HG03460 (cell line): ENCODE results near the gene STRA6.
"Not testable (repeated sequence)": the region's sequence is repeated elsewhere in the genome, so short reads cannot be mapped to it uniquely, and the experiment has no call there.

Experiments
- ATAC-seq: cut with Tn5 transposase; IDR thresholded peaks from one replicate; pipeline ENCODE4 v1.9.1; 2021; ENCODE audit not compliant: unreplicated experiment

The STRA6 gene

DNA sequence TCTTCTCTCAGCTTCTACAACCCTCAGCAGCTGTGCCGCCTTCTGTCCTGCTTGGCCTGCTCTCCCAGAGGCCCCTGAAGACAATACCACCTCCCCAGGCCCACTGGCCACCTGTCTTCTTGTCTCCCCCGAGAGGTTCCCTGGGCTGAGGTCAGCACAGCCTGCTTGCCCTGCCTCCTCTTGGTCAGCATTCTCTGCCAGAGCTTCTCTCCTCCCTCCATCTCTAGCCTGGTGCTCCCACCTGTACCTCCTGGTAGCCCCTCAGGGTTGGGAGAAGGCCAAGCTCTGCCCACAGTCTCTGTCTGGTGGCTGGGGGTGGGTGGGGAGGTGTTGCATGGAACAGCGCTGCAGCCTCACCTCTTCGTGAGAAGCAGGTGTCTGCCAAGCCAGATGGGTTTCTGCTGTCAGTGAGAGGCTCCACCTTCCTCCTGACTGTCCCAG is 34.7 kb downstream of the STRA6 start:
- ATAC-seq = no peak

DNA sequence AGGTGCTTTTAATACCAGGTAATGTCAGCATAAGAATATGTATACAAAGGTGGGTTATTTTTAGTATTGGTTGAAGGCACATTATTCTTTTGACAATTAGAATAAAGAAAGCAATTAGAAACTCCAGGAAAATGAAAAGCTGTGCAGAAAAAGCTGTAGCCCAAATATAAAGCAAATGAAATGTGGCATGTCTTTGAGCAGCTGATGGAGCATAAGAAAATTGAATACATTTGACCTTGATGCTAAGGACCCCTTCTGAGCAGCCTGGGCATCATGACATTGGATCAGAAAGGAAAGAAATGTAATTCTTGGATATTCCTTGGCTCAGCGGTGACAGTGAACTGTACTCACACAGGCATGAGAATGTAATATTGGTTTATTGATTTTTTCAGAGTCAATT is 37.1 kb downstream of the STRA6 start:
- no peak for ATAC-seq

DNA sequence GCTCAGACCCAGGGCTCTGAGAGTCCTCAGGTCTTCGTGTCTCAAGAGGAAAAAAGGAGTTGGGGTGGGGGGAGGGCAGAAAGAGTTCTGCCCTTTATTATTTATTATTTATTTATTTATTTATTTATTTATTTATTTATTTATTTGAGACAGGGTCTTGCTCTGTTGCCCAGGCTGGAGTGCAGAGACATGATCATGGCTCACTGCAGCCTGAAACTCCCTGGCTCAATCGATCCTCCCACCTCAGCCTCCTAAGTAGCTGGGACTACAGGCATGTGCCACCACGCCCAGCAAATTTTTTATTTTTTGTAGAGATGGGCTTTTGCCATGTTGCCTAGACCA is 40.4 kb downstream of the STRA6 start:
- not testable (repeated sequence) for ATAC-seq

DNA sequence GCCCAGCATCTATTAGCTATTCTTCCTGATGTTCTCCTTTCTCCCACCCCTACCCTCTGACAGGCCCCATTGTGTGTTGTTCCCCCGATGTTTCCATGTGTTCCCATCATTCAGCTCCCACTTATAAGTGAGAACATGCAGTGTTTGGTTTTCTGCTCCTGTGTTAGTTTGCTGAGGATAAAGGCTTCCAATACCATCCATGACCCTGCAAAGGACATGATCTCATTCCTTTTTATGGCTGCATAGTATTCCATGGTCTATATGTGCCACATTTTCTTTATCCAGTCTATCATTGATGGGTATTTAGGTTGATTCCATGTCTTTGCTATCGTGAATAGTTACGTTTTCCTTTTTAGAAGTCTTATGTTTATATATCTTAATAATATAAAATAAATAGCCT is 42.2 kb downstream of the STRA6 start:
- not testable (repeated sequence) for ATAC-seq

DNA sequence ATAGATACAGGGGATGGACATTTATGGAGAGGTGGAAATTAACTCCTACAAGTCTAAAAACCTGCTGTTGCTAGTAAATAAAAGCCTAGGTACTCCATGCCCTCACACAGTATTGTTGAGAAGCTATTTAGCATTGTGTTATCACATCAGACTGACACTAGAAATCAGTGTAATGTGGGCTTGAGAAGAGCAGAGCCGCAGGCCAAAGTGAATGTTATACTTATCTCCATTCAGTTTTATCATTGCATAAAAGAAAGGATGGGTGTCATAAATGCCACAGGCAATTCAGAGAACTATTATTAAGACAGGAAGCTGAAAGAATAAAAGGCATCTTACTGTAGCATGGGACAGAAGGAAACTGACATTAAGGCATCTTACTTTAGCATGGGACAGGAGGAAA is 42.8 kb downstream of the STRA6 start:
- no peak for ATAC-seq

DNA sequence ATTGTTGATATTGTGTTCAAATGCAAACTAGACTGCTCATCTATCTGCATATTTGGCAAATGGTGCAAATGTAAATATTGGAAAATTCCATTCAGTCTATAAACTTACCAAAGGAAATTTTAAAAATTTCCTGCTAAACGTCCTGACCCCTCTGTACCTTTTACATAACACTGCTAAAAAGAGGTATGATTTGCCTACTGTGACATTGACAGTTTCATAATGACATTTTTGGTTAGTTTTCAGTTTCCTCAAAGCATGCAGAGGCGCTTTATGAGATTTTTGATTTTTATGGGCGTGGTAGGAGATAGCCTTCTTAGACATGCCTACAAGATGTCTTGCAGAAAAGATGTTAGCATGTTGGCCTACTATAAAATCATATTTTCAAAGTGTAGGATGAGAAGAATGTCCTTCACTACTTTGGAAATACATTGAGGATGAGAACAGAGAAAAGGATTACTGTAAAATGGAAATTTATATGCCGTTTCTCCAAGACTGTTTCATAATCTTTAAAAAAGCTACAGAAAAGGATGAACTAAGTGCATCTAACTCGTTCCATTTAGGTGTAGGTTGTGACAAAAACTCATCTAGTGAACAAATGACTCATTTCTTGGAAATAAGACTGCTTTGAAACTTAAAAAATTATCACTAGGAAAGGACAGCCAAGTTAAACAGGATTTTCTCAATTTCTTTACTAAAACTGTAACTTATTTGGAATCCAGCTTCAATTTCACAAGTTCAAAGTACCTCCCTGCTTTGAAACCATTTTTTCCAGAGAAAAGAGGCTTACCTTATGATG is 43.5 kb downstream of the STRA6 start:
- no peak for ATAC-seq

DNA sequence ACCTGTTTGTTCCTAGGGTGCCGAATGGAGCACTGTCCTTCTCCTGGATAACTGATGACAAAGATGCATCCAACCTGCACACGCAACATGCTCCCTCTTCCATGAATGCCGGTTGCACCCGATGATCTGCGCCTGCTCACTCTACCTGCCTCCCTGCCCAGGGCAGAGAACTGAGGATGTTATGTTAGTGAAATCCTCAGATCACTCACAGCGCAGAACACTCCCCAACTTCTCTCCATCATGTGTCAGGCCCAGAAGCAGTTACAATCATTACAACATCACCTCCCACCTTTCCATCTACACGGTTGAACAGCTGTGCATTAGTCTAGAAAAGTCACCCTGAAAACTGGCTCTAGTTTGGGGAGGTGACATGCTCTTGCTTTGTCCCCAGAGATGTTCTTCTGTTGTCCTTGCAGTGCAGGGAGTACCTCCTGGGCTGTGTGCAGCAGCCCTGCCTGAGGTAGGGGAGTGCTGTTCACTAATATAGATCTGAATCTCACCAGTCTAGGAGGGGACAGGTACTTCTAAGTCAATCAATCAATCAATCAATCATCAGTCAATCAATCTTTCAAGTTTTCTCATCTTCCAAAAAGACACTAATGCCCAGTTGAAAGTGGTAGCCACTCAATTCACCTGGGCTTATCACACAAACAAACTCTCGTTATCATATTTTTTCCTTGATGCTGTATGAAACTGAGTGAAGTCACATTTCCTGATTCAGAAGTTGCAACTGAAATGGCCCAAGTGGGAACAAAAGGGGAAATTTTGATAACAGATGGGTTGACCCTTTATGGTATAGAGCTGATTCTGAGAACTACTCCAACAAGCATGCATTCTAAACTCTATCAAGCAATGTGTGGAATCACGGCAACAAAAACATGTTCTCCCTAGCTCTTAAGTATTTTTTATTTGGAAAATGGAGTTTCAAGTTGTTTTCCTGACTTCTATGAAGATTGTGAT is 44.4 kb downstream of the STRA6 start:
- no peak for ATAC-seq

DNA sequence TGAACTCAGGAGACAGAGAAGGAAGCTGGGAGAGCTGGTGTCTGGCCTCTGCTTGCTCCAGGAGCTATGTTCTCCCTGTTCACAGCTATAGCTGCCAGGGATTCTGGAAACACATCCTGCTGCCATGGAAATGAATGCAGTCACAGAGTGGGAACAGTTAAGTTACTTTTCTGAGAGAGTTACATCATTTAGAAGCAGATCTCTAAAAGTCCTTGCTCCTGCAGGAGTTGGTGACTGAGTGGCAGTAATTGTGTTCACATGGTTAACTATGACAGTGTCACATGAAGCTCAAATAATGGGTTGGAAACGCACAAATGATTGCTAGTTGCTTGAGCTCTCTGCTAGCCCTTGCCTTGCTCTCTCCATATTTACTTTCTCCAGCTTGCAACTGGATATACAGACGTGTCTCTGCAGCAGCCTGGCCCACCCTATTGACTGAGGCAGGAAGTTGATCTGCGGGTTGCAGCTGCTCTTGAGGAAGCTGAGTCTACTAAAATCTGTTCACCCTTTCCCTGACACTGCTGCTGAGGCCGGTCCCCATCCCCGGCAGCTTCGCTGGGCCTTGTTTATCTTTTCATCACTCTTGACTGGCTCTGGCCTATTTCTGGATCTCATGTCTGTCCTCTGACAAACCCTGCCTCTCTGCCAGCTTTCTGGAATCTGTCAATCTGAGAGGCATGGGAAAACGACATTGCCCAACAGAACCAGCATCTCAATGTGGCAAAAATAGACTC is 45.7 kb downstream of the STRA6 start:
- ATAC-seq = no peak

DNA sequence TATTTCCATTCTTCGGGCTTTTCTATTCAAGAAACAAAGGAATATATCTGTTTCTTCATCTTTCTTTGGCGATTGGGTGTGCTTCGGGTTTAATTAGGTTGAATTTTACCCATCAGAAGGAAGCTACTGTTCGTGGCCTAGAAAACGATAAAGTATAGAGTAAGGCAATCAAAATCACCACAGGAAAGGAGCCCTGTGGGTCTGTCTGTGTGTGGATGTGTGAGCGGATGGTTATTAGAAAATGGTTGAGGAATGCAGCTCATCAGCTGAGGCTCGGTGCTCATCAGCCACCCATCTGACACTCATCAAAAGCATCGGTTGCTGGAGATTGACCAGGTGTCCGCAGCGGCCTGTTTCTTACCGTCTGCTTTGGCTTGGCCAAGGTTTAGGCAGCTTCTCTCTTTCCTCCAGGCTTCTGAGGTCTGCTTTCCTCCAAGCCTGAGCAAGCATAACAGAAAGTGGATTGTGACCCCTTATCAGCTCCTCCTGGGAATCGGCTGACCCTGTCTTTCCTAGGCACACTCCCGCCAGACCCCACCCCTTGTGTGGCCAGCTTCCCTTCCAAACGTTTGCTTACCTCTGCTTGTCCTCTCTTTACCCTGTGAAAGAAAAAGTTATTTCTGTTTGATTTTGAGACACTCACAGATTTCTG is 46.7 kb downstream of the STRA6 start:
- no peak for ATAC-seq

DNA sequence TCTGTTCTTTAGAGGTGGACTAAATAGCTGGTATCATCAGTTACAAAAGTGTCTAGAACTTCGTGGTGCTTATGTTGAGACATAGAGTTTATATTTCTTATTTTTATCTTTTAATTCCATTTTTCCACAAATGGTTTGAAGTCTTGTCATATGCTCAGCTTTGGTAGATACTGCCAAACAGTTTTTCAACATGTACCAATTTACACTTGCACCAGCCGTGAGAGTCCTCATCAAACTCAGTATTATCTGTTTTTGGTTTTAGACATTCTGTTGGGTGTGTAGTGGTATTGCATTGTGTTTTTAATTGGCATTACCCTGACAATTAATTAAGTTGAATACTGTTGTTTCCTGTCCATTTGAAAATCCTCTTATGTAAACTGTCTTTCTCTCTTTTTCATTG is 55.5 kb downstream of the STRA6 start:
- no peak for ATAC-seq

DNA sequence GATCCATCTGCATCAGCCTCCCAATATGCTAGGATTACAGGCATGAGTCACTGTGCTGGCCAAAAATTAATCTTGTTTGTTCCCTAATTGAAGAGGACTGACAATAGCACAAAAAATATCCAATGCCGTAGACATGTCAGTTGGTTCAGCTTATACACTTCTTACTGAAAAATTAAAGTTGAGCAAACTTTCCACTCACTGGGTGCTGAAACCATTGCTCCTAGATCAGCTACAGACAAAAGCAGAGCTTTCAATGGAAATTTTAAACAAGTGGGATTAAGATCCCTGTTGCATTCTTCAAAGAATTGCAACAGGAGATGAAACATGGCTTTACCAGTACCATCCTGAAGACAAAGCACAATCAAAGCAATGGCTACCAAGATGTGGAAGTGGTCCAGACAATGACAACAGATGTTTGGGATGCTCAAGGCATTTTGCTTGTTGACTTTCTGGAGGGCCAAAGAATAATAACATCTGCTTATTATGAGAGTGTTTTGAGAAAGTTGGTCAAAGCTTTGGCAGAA is 56.2 kb downstream of the STRA6 start:
- no peak for ATAC-seq

DNA sequence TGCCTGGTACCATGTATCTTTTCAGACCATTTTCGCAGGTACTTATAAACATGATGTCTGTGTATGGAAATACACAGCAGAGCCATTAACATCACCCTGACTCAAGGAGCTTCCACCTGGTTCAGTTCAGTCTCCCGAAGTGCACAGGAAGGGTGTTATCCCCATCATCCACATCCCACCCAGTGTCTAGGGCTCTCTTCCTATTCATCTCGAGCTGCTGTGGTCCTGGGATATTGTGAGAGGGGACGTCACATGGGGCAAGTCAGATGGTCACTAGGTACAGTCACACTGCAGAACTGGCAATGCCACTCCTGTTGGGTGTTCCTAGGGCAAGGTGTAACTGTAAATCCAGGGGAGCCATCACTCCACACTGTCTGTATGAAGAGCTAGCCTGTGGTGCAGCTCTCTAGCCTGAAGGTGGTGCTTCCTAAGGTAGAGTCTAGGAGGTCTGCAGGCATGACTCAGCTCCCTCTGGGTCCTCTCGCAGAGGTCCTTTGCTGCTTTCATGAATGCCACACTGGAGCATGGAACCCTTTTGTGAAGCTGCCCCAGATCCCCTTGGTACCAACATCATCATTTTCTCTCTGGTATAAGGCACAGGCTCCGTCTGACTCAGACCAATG is 58.3 kb downstream of the STRA6 start:
- no peak for ATAC-seq

DNA sequence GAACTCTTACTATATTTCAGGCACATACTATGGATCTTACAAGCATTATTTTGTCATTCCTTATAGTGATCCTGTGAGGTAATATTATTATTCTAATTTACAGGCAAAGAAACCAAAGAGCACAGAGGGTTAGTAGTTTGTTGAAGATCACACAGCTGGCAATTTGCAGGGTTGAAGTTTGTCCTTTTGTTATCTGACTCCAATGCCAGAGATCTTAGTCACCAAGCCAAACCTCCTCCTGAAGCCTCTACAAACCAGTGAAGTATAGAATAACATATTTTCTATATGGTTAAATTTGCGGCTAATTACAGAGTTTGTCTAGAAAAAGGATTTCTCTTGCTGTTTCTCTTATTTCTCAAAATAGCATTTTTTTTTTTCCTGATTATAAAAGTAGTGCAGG is 61.0 kb downstream of the STRA6 start:
- ATAC-seq = no peak

DNA sequence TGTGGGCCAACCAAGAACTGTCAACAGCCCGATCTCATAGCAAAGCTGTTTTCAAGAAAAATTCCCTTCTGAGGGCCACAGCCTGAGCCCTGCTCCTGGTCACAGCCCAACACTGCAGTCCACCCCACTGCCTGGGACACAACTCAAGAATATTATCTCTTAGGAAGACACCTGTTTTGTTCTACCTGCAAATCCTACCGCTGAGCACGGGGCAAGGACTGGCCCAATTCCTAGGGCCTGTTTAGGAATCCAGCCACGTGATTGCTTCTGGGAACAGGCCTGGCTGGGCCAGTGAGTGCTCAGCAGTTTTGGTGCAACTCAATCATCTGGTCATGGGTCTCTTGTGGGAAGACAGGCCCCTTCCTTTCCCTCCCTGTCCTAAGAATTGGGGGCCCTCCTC is 63.9 kb downstream of the STRA6 start:
- ATAC-seq = no peak

DNA sequence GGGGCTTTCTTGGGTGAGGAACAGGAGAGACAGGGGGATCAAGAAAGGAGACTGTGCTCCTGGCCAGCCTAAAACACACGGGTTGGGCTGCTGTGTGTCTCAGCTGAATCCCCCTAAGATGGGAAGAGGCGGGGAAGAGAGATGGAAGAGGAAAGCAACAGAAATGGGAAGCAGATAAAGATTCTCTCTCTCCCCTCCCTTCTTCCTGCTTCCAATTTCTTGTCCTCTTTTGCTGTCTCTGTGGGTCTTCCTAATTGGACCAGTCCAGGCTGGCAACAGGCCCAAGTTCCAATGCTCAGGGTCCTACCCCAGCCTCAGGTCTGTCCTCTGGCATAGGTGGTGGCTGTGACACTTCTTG is 65.1 kb downstream of the STRA6 start:
- no peak for ATAC-seq

DNA sequence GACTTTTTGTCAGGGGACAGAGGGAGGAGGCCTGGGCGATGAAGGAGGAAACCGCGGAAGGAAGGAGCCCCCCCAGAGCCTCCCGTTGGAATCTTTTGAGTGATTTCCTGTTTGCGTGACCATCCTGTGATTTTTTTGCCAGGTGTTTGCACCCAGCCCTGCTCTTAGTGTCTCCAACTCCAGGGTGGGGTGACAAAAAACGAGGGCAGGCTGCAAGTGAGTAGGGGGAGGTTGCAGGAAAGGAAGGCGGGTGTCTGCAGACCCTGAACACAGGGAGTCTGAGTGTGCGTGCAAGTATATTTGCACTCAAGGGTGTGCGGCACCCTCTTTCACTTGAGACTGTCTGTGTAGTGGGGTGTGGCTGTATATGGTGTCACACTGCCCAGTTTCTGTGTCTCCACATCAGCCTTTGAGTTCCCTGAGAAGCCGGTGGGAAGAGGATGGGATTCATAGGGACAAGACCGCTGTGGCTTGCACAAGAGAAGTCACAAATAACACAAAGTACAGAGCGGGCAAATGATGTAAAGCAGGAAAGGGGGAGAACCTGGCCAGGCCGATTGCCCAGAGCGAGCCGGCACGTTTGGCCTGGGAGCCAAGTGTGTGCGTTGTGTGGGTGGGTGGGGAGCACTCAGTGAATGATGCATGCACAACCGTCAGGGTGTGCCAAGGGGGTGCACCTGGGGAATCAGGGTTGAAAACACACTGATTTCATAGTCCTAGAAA is 65.6 kb downstream of the STRA6 start:
- no peak for ATAC-seq

DNA sequence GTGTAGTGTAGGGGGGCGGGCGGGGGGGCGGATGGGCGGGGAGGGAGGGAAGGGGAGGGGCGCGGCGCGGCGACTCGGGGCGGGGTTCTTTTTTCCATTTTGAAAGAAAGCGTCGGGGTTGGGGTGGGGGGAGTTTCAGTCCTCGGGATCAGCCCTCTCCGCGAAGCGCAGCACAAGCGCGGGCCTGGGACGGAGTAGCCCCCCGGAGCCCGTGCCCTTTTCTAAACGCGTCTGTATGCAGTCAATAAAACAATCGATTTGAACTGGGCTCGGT is 66.1 kb downstream of the STRA6 start:
- no peak for ATAC-seq

DNA sequence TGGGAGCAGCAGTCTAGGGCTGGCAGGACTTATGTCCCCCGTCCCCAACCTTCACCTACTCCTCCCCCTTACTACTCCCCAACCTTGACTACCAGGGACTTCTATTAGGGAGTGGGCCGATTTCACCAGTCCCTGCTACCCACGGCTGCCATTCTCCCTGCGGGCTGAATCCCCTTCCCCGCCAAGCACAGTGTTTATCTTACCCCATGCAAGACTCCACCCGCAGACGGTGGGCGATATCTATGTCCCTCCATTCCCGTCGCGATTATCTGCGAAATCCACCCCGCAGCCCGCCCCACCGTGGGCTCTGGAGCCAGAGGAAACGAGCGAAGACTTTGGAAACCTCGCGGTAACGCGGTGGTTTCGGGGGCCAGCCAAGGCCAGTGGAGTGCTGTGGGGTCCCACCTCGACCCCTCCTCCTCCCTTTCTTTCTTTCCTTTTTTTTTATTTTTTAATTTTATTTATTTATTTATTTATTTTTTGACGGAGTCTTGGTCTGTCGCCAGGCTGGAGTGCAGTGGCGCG is 67.5 kb downstream of the STRA6 start:
- no peak for ATAC-seq

DNA sequence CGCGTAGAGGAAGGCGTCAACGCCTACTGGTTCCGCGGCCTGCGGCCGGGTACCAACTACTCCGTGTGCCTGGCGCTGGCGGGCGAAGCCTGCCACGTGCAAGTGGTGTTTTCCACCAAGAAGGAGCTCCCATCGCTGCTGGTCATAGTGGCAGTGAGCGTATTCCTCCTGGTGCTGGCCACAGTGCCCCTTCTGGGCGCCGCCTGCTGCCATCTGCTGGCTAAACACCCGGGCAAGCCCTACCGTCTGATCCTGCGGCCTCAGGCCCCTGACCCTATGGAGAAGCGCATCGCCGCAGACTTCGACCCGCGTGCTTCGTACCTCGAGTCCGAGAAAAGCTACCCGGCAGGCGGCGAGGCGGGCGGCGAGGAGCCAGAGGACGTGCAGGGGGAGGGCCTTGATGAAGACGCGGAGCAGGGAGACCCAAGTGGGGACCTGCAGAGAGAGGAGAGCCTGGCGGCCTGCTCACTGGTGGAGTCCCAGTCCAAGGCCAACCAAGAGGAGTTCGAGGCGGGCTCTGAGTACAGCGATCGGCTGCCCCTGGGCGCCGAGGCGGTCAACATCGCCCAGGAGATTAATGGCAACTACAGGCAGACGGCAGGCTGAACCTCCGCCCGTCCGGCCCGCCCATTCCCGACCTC is 68.1 kb downstream of the STRA6 start:
- no peak for ATAC-seq
